Small intestine (tissue), 7 donors: ENCODE data around the gene EPDR1. TPM values are rescaled to one million over a fixed set of nuclear protein-coding genes. Genes with fewer than 3 reads are reported as not detected.
"Not testable (repeated sequence)": the region's sequence is repeated elsewhere in the genome, so short reads cannot be mapped to it uniquely, and the experiment has no call there.

ENCODE experiments used
- DNase-seq, 2 donors: peaks; one replicate each; pipeline versions ENCODE4 v3.0.0 to v3.0.0-alpha.2; 2013
- FAIRE-seq: peaks from 2 replicates; lab custom pipeline; 2012; peaks lifted over from hg19 to GRCh38; lab: Jason Lieb, UNC
- H3K27ac ChIP-seq, 3 donors: one replicate each; pipeline ENCODE4 v1.5.1; 2013; ENCODE audit warnings: low read length in 2 of 3, mild to moderate bottlenecking in 2 of 3, control low read depth in 1 of 3, inconsistent platforms in 1 of 3, low read depth in 1 of 3, moderate library complexity in 1 of 3
- H3K27me3 ChIP-seq, 3 donors: one replicate each; pipeline ENCODE4 v1.6.1; 2013; ENCODE audit warnings: low read length in 3 of 3, inconsistent platforms in 1 of 3; ENCODE audit not compliant: control insufficient read depth in 3 of 3, insufficient read depth in 3 of 3
- H3K36me3 ChIP-seq, 3 donors: one replicate each; pipeline ENCODE4 v1.6.1; 2013; ENCODE audit warnings: low read length in 3 of 3, inconsistent platforms in 1 of 3, low read depth in 1 of 3, mild to moderate bottlenecking in 1 of 3, moderate library complexity in 1 of 3; ENCODE audit not compliant: control insufficient read depth in 3 of 3, insufficient read depth in 2 of 3
- H3K4me1 ChIP-seq, 3 donors: one replicate each; pipeline ENCODE4 v1.6.1; 2013; ENCODE audit warnings: low read length in 2 of 3, inconsistent platforms in 1 of 3, low read depth in 1 of 3, mild to moderate bottlenecking in 1 of 3, moderate library complexity in 1 of 3; ENCODE audit not compliant: control insufficient read depth in 3 of 3, insufficient read depth in 2 of 3
- H3K4me3 ChIP-seq, 3 donors: one replicate each; pipeline ENCODE4 v1.5.1; 2013; ENCODE audit warnings: low read length in 3 of 3, control low read depth in 1 of 3, inconsistent platforms in 1 of 3, low read depth in 1 of 3, mild to moderate bottlenecking in 1 of 3, moderate library complexity in 1 of 3
- H3K9me3 ChIP-seq, 2 donors: one replicate each; pipeline ENCODE4 v1.6.1; 2013; ENCODE audit warnings: low read depth in 1 of 2, low read length in 1 of 2; ENCODE audit not compliant: control insufficient read depth in 2 of 2, insufficient read depth in 1 of 2
- WGBS, 3 donors: extraction: QIAGEN DNeasy Blood & Tissue Kit; methylation state at CpG; one replicate each; pipeline ENCODE4 v1.1.7; 2013; 5-methylcytosine and 5-hydroxymethylcytosine counted together
- polyA plus RNA-seq, 4 donors: library from polyadenylated mRNA; stranded (reverse) in 3 of 4; unstranded in 1 of 4; fragments of 200-250 nt in 3 of 4; fragments of 120-200 nt in 1 of 4; gene quantifications; one replicate each; pipeline versions ENCODE4 v1.2.1 to v1.2.3, GENCODE V29; 2013
- donor health status: healthy with polysubstance abuse.
- donor health status: control.
- donor health status: control.
- donor health status: Bipolar disorder and iron deficiency.
- donor health status: healthy.

EPDR1 gene
- polyA plus RNA-seq, 4 donors: 6.4 to 20.3 (median 11.1) TPM

DNA sequence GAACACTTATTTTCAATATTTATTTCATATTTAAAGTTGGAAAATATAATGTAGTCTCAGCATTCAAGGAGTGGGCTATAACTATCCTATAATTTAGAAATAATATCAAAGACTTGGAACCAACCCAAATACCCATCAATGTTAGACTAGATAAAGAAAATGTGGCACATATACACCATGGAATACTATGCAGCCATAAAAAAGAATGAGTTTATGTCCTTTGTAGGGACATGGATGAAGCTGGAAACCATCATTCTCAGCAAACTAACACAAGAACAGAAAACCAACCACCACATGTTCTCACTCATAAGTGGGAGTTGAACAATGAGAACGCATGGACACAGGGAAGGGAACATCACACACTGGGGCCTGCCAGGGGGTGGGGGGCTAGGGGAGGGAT is 33.8 kb downstream of the EPDR1 start:
- H3K4me1 ChIP-seq, H3K9me3 ChIP-seq, H3K36me3 ChIP-seq, H3K27me3 ChIP-seq, H3K27ac ChIP-seq, FAIRE-seq, DNase-seq, H3K4me3 ChIP-seq: not testable (repeated sequence)
- 91 to 100% (median 97%) methylated on average over 1 of the region's 1 CpG for WGBS, 3 donors

DNA sequence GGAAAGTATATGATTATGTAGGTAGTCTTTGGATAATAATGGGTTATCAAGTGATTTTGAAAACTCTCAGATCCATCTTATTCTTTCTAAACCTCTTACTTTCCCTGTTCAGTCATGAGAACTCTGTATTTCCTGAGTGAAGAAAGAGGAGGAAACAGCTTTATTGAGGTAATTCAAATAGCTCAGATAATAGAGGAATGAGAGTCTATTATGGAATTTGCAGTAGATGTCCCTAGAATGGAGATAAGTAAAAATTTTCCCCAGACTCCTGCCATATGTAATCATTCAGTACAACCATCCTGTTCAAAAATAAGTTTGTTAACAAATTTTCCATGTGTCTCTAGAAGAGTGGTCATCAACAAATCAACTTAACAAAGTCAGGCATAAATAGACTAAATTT is 36.4 kb downstream of the EPDR1 start:
- no peaks in the 10 kb centered on the region for H3K4me1 ChIP-seq
- no peaks in the 10 kb centered on the region for H3K36me3 ChIP-seq
- DNase-seq: no peak
- H3K27me3 ChIP-seq: no peaks in the 10 kb centered on the region
- no peak overlapping the region for H3K4me3 ChIP-seq
- H3K27ac ChIP-seq: no peak overlapping the region
- no peak for FAIRE-seq
- H3K9me3 ChIP-seq: no peaks in the 10 kb centered on the region

DNA sequence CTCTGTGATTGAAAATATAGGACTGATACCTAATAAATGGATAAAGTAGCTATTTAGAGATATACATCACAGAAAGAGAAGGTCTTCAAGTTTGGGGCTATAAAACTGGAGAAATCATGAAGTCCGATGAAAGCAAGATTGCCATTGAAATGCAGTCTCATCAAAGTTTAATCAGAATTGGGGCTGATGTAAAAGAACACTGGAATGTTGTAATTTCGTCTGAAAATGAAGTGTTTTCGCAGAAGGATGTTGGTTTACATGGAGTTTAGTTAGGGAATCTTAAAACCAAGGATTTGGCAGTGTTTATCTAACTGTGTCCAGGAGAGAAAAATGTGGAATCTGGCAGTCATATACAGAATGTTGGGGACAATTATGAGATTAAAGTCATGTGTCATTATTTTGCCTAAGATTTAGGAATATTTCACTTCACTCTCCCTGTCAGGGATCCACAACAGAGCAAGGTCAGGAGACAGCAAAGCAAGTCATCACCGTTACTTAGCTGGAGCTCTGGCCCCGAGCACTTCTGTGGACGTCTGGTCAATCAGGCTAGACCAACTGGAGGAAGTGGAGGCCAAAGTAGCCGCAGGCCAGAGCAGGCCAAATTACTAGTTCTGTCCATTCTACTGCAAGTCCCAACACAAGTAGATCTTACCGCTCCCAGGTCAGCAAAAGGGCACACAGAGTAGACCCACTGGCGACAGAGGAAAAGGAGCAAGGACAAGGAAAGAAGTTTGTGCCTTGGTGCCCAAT is 37.0 kb downstream of the EPDR1 start:
- H3K4me1 ChIP-seq: no peaks in the 10 kb centered on the region
- H3K9me3 ChIP-seq: no peaks in the 10 kb centered on the region
- no peaks in the 10 kb centered on the region for H3K36me3 ChIP-seq
- DNase-seq (no peak), FAIRE-seq (no peak)
- no peaks in the 10 kb centered on the region for H3K27me3 ChIP-seq
- no peak overlapping the region for H3K27ac ChIP-seq
- H3K4me3 ChIP-seq: no peak overlapping the region
- WGBS, 3 donors: 86 to 94% (median 88%) methylated on average over 9 of the region's 9 CpGs

DNA sequence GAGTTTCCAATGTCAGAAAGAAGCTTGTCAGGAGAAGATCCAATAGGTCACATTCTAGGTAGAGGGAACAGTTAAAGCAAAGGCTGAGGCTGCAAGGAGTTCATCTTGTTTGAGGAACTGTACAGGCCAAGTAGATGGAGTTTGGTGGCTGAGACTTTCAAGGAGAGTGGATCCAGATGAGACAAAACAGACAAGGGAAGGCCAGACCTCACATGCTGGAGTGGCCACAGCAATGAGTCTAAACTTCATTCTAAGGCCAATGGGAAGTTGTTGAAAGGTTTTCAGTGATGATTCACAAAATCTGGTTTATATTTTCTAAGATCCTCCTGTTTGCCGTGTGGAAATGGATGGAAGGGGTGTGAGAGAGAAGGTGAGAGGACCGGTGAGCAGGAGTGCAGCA is 40.0 kb downstream of the EPDR1 start:
- FAIRE-seq (no peak), DNase-seq (no peak)
- WGBS, 3 donors: 84 to 91% (median 88%) methylated on average over 2 of the region's 2 CpGs

DNA sequence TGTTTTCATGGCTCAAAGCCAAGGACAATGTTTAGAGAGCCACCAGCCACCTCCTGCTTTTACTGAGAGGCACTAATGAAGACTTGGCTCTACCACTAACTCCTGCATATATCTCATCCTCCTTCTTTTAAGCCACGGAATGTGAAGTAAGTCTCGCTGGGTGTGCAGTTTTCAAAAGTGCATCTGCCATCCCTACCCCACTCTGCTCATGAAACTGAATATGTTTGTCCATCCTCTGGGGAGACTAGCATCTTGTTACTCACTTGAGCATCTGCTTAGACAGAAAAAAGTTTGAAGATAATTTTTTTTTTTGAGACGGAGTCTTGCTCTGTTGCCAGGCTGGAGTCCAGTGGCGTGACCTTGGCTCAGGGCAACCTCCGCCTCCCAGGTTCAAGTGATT is 40.8 kb downstream of the EPDR1 start:
- DNase-seq (no peak), FAIRE-seq (no peak)
- H3K4me3 ChIP-seq: no peak overlapping the region
- no peaks in the 10 kb centered on the region for H3K4me1 ChIP-seq
- 86 to 87% (median 86%) methylated on average over 5 of the region's 5 CpGs for WGBS, 3 donors
- H3K9me3 ChIP-seq: no peaks in the 10 kb centered on the region
- no peaks in the 10 kb centered on the region for H3K27me3 ChIP-seq
- no peaks in the 10 kb centered on the region for H3K36me3 ChIP-seq
- no peak overlapping the region for H3K27ac ChIP-seq

More for the DNA sequence above, 40.0 kb downstream of the EPDR1 start:
- H3K4me1 ChIP-seq: no peaks in the 10 kb centered on the region
- H3K4me3 ChIP-seq: no peak overlapping the region
- H3K9me3 ChIP-seq: no peaks in the 10 kb centered on the region
- no peaks in the 10 kb centered on the region for H3K36me3 ChIP-seq
- no peak overlapping the region for H3K27ac ChIP-seq
- H3K27me3 ChIP-seq: no peaks in the 10 kb centered on the region

DNA sequence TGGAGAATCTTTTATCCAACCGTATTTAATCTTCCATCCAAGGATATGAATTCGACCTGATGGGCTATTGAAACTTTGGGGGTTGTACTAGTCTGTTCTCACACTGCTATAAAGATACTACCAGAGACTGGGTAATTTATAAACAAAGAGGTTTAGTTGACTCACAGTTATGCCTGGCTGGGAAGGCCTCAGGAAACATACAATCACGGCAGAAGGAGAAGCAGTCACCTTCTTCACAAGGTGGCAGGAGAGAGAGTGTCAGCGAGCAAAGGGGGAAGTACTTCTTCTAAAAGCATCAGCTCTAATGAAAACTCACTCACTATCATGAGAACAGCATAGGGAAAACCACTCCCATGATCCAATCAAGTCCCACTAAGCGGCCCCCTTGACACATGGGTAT is 43.8 kb downstream of the EPDR1 start:
- no peaks in the 10 kb centered on the region for H3K36me3 ChIP-seq
- 67 to 80% (median 74%) methylated on average over 5 of the region's 5 CpGs for WGBS, 3 donors
- H3K27ac ChIP-seq: no peak overlapping the region
- no peaks in the 10 kb centered on the region for H3K27me3 ChIP-seq
- DNase-seq (no peak), FAIRE-seq (no peak)
- no peaks in the 10 kb centered on the region for H3K9me3 ChIP-seq
- H3K4me1 ChIP-seq: no peaks in the 10 kb centered on the region
- no peak overlapping the region for H3K4me3 ChIP-seq

DNA sequence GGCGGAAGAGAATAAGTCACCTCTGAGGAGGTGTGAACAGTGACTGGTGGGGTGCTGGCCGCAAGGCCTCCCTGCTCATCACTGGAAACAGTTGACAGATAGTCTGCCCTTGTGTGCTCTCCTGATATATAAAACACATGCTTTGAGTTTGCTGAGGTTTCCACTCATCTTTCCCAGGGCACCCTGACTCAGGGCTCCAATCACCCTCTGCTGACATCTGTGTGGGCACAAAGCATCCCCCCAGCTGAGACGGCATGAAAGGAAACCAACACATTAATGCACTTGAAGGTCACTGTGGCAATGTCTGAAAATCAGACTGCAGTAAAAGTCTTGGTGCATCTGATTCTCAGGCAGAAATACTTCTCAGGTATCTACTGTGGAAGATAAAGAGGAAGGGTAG is 49.8 kb downstream of the EPDR1 start:
- 74 to 89% (median 84%) methylated on average over 3 of the region's 3 CpGs for WGBS, 3 donors

DNA sequence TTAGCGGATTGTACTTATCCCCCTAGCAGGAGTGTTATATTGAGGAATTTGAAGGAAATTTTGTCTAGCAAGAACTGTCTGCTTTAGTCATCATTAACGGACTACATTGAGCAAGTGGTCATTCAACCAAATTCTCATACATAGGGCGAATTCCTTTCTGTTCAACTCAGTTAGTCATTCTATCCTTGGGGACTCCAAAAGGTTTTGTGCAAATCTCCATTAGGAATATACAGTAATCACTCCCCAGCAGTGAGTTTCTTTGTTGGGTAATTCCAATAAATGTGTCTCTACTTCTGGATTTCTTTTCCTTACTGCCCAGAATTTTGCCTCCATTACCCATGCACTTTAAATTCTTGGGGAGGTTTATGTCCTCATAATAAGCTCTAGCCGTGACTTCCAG is 51.1 kb downstream of the EPDR1 start:
- Histone ChIP-seq H3K9me3 (no peaks in the 10 kb centered on the region), H3K4me1 (no peaks in the 10 kb centered on the region), H3K4me3 (no peak overlapping the region), H3K27me3 (peaks cover 0 to 4% (median 2%) of the 10 kb centered on the region in 3 donors), H3K27ac (no peak overlapping the region), H3K36me3 (no peaks in the 10 kb centered on the region)
- WGBS, 3 donors: 86 to 93% (median 89%) methylated on average over 4 of the region's 4 CpGs
- DNase-seq (no peak), FAIRE-seq (no peak)

More for the DNA sequence above, 49.8 kb downstream of the EPDR1 start:
- Histone ChIP-seq H3K4me3 (no peak overlapping the region), H3K27me3 (peaks cover 0 to 4% (median 0%) of the 10 kb centered on the region in 3 donors), H3K4me1 (no peaks in the 10 kb centered on the region), H3K36me3 (no peaks in the 10 kb centered on the region), H3K27ac (no peak overlapping the region), H3K9me3 (no peaks in the 10 kb centered on the region)
- no peak for FAIRE-seq
- no peak for DNase-seq

DNA sequence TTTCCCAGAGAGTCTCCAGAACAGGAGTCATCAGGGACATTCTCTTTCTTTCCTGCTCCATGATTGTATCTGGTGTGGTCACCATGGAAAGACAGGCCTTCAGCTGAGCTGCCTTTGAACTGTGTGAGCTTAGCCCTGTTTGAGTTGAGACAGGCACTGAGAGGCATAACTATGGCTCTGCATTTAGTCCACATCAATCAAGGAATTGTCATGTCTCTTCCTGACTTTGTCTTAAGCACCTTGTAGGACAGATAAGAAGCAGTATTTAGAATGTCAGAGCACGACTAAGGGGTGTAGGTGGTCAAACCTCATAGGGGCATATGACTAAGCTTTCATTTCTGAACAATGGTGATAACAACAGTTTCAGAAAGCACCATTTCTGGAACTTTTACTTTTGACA is 53.5 kb downstream of the EPDR1 start:
- Histone ChIP-seq H3K4me1 (no peaks in the 10 kb centered on the region), H3K4me3 (no peak overlapping the region), H3K27me3 (peaks cover 0 to 4% (median 2%) of the 10 kb centered on the region in 3 donors), H3K9me3 (no peaks in the 10 kb centered on the region), H3K36me3 (no peaks in the 10 kb centered on the region), H3K27ac (no peak overlapping the region)
- no peak for FAIRE-seq
- no peak for DNase-seq
- WGBS, 3 donors: 26 to 49% (median 31%) methylated on average over 1 of the region's 1 CpG
